Nephron (organoid): ENCODE measurements around the gene ZNF414.

ENCODE experiments used
- H3K27ac Mint-ChIP-seq, 3 experiments: 2 replicates each; pipeline ENCODE4 v1.8.0; 2020; ENCODE audit warnings: mixed read lengths in 3 of 3, mild to moderate bottlenecking in 2 of 3, moderate library complexity in 1 of 3
- H3K27me3 Mint-ChIP-seq: 2 replicates; pipeline ENCODE4 v1.8.0; 2021; ENCODE audit warnings: low read depth, mild to moderate bottlenecking, moderate library complexity, mixed read lengths
- H3K36me3 Mint-ChIP-seq: 2 replicates; pipeline ENCODE4 v1.8.0; 2020; ENCODE audit warnings: low read depth, mixed read lengths
- H3K4me1 Mint-ChIP-seq: 2 replicates; pipeline ENCODE4 v1.8.0; 2020; ENCODE audit warnings: mixed read lengths
- H3K4me3 Mint-ChIP-seq, 3 experiments: 2 replicates each; pipeline ENCODE4 v1.8.0; 2020; ENCODE audit warnings: mild to moderate bottlenecking in 3 of 3, mixed read lengths in 3 of 3, moderate library complexity in 2 of 3
- H3K9me3 Mint-ChIP-seq: 2 replicates; pipeline ENCODE4 v1.8.0; 2020; ENCODE audit warnings: mixed read lengths
- TF ChIP-seq, protein P1 (sequence below), 3 experiments: fragments of 200-600 bp; sonication (generic); IDR thresholded peaks; one replicate each; pipeline ENCODE4 v1.5.0; 2021; ENCODE audit warnings: antibody characterized with exemption in 3 of 3; ENCODE audit not compliant: unreplicated experiment in 3 of 3

ZNF414 gene

DNA sequence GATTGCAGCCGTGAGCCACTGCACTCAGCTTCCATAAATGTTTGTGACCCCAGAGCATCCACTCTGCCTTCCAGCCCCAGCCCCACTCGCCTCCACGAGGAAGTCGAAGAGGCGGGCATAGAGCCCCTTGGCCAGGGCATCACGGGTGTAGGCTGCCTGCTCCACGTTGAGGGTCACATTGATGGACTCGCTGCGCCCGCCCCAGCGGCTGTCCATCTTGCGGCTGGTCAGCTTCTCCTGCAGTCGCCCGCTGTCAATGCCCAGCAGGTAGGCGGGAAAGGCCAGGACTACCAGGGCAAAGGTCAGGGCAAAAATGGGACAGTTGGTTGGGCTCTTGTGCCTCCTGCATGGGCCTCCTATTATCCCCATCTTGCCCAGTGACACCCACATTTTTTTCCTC lies 36.1 kb upstream of the ZNF414 start:
- no peak overlapping the region for H3K4me3 Mint-ChIP-seq

DNA sequence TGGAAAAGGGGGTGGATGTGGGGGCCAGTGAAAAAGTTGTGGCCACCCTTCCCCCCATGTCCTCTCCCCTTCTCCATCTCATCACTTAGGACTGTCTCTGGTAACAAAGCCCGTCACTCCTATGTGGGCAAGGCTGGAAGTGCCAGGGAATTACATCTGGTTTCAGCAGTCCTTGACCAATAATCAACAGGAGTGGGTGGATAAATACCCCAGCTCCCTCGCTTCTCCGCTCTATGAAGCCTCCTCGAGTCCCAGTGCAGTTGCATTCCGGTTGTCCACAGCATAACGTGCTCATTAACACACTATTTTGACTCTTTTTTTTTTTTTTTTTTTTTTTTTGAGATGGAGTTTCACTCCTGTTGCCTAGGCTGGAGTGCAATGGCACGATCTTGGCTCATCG lies 31.8 kb upstream of the ZNF414 start:
- TF ChIP-seq, protein P1, sequence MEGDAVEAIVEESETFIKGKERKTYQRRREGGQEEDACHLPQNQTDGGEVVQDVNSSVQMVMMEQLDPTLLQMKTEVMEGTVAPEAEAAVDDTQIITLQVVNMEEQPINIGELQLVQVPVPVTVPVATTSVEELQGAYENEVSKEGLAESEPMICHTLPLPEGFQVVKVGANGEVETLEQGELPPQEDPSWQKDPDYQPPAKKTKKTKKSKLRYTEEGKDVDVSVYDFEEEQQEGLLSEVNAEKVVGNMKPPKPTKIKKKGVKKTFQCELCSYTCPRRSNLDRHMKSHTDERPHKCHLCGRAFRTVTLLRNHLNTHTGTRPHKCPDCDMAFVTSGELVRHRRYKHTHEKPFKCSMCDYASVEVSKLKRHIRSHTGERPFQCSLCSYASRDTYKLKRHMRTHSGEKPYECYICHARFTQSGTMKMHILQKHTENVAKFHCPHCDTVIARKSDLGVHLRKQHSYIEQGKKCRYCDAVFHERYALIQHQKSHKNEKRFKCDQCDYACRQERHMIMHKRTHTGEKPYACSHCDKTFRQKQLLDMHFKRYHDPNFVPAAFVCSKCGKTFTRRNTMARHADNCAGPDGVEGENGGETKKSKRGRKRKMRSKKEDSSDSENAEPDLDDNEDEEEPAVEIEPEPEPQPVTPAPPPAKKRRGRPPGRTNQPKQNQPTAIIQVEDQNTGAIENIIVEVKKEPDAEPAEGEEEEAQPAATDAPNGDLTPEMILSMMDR (IDR thresholded peaks at IDR 0.05; ENCODE audit: unreplicated experiment in 3 of 3), result no peak
- no peak overlapping the region for H3K4me3 Mint-ChIP-seq
- peaks cover 26% of the 10 kb centered on the region for H3K36me3 Mint-ChIP-seq
- H3K27ac Mint-ChIP-seq, result no peak overlapping the region
- H3K4me1 Mint-ChIP-seq, result no peaks in the 10 kb centered on the region
- H3K27me3 Mint-ChIP-seq, result no peaks in the 10 kb centered on the region
- no peaks in the 10 kb centered on the region for H3K9me3 Mint-ChIP-seq

More for the DNA sequence above, 36.1 kb upstream of the ZNF414 start:
- H3K36me3 Mint-ChIP-seq, result peaks cover 25% of the 10 kb centered on the region
- no peaks in the 10 kb centered on the region for H3K4me1 Mint-ChIP-seq
- H3K9me3 Mint-ChIP-seq, result no peaks in the 10 kb centered on the region
- TF ChIP-seq, protein P1 (IDR thresholded peaks at IDR 0.05; ENCODE audit: unreplicated experiment in 3 of 3), result no peak
- no peaks in the 10 kb centered on the region for H3K27me3 Mint-ChIP-seq
- no peak overlapping the region for H3K27ac Mint-ChIP-seq

DNA sequence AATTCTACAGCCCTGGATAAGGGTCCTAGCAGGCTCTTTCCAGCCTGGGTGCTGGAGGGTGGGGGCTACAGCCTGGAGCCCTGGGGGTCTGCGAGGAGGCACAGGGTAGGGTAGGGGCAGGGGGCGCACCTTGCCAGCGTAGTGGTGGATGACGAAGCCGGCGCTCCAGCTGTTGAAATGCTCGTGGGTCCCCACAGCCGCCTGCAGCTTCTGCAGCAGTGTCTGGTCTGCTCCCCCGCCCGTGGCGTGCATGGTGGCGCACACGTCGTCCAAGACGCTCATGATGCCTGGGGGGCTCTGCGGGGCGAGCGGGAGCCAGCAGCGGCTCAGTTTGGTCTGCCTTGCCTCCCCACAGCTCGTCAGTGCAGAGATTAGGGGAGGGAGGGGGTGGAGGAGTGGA lies 30.2 kb upstream of the ZNF414 start:
- Mint-ChIP-seq H3K27ac (no peak overlapping the region), H3K4me1 (no peaks in the 10 kb centered on the region), H3K4me3 (no peak overlapping the region), H3K36me3 (peaks cover 26% of the 10 kb centered on the region), H3K9me3 (no peaks in the 10 kb centered on the region), H3K27me3 (no peaks in the 10 kb centered on the region)
- TF ChIP-seq, protein P1 (IDR thresholded peaks at IDR 0.05; ENCODE audit: unreplicated experiment in 3 of 3), result no peak

DNA sequence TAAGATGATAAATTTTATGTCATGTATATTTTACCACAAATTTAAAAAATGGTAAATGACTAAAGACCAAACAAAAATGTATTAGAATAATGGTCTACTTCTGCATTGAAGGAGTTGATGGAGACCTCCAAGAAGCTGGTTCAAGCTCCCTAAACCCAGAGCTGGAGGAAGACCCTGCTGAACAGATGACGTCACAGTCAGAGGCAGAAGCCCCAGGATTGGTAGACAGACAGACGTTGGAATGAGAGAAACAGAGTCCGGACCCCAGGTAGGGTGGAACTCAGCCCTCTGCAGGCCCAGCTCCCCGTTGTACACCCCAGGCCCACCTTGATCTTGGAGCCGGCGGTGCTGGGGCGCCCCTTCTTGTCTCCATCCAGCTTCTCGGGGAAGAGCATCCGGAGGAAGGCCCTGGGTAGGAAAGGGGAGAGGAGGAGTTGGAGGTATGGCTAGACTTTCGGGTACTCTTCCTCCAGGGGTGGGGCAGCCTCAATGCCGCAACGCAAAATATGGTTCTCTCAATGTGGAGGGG lies 25.7 kb upstream of the ZNF414 start:
- no peaks in the 10 kb centered on the region for H3K9me3 Mint-ChIP-seq
- TF ChIP-seq, protein P1 (IDR thresholded peaks at IDR 0.05; ENCODE audit: unreplicated experiment in 3 of 3), result no peak
- no peak overlapping the region for H3K27ac Mint-ChIP-seq
- H3K36me3 Mint-ChIP-seq, result no peaks in the 10 kb centered on the region
- H3K4me3 Mint-ChIP-seq, result no peak overlapping the region
- no peaks in the 10 kb centered on the region for H3K4me1 Mint-ChIP-seq
- no peaks in the 10 kb centered on the region for H3K27me3 Mint-ChIP-seq

DNA sequence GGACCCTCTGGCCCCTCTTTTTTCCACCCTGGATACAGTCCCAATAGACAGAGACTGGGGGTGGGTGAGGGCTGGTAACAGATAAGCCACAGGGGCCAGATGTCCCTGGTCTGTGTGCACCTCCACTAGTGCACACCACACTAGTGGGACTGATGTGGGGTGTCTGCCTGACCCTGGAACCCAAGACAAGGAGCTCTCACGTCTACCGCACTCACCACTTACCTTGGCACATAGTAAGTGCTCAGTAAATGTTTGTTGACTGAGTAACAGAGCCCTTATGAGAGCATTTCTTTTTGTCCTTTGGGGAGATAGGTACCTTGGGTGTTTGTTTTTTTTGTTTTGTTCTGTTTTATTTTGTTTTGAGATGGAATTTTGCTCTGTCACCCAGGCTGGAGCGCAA lies 23.1 kb upstream of the ZNF414 start:
- no peaks in the 10 kb centered on the region for H3K4me1 Mint-ChIP-seq
- TF ChIP-seq, protein P1 (IDR thresholded peaks at IDR 0.05; ENCODE audit: unreplicated experiment in 3 of 3), result no peak
- H3K27ac Mint-ChIP-seq, result no peak overlapping the region
- no peak overlapping the region for H3K4me3 Mint-ChIP-seq
- no peaks in the 10 kb centered on the region for H3K36me3 Mint-ChIP-seq
- peaks cover 3% of the 10 kb centered on the region for H3K27me3 Mint-ChIP-seq
- H3K9me3 Mint-ChIP-seq, result no peaks in the 10 kb centered on the region

DNA sequence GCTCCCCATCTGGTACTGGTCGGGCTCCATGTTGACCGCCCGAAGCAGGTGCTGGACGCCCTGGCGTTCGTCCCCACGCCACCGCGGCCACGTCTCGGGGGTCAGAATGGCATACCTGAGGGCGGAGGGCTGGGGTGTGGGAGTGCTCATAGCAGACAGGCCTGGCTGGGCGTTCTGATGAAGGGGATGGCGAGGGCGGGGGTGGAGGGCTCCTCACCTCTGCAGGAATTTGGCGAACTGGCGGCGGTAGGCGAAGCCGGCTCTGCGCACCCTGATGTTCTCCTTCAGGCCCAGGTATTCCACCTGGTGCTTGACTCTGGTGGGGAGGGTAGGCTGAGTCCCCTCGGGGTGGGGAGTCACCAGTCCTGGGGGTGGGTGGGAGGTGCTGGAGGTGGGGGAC lies 22.3 kb upstream of the ZNF414 start:
- Mint-ChIP-seq H3K27ac (no peak overlapping the region), H3K9me3 (no peaks in the 10 kb centered on the region), H3K4me3 (no peak overlapping the region), H3K36me3 (no peaks in the 10 kb centered on the region), H3K4me1 (no peaks in the 10 kb centered on the region), H3K27me3 (peaks cover 3% of the 10 kb centered on the region)
- TF ChIP-seq, protein P1 (IDR thresholded peaks at IDR 0.05; ENCODE audit: unreplicated experiment in 3 of 3), result no peak
